HG03097 (cell line): ENCODE measurements around the gene NRP1.

ENCODE experiments used
- ATAC-seq: cut with Tn5 transposase; IDR thresholded peaks from one replicate; pipeline ENCODE4 v1.9.1; 2021; ENCODE audit not compliant: unreplicated experiment, low FRiP score

The NRP1 gene

GRCh38 chr10:33243703-33244102, 90.8 kb downstream of the NRP1 start:
- no peak for ATAC-seq

- ATAC-seq: no peak
Measured at GRCh38 chr10:33242931-33243330, 91.5 kb downstream of the NRP1 start.

DNA sequence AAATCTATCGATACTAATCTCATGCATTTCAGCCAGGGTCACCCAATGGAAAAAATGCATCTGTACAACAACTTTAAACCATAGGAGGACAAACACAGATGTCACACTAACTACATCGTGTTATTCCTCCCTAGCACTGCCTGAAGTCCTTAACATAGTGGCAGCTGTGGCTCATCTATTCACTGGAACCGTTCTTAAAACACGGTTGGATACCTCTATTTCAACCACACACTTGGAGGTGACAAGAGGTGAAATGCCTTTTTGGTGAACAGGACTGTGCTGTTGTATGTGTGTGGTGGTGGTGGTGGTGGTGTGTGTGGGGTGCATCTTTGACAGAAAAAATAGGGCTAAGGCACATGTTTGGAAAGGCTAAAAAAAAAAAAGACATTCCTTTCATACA, 93.1 kb downstream of the NRP1 start:
- ATAC-seq: no peak

- ATAC-seq: no peak
Measured at GRCh38 chr10:33240931-33241330, 93.5 kb downstream of the NRP1 start.

DNA sequence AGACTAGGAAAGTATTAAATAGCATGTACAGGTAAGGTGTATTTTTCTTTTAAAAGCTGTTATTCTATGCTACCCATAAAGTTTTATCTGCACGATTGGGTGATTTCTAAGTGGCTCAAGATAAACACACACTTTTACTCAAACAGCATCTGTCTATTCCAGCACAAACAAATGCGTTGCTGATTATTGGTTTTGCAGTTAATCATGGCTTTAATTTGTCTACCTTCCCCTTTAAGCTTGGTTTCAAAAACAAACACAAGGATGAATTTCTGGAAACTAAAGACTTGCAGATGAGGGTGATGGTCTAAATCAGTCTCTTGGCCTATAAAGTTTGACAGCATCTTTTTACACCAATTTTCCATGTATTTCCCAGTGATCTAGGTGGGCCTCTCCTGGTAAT, 94.2 kb downstream of the NRP1 start:
- no peak for ATAC-seq

- no peak for ATAC-seq
Measured at GRCh38 chr10:33239257-33239656, 95.2 kb downstream of the NRP1 start.

DNA sequence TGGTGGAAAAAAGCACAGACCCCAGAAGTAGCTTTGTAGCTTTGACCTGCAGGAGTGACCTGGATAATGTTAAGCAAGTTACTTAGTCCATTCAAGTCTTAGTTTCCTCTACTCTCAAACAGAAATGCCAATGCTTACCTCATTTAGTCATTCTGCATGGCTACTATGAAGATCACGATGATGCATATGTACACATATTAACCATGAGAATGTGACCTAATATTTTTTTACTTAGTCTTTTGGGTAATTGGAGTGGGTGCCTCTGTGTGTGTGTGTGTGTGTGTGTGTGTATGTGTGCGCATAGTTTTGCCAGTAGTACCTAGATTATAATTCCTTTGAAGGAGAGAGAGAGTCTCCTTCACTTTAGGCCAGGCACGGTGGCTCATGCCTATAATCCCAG, 95.8 kb downstream of the NRP1 start:
- no peak for ATAC-seq

- ATAC-seq: no peak
Measured at GRCh38 chr10:33237736-33238624, 96.5 kb downstream of the NRP1 start.

GRCh38 chr10:33236916-33237315, 97.6 kb downstream of the NRP1 start:
- no peak for ATAC-seq

DNA sequence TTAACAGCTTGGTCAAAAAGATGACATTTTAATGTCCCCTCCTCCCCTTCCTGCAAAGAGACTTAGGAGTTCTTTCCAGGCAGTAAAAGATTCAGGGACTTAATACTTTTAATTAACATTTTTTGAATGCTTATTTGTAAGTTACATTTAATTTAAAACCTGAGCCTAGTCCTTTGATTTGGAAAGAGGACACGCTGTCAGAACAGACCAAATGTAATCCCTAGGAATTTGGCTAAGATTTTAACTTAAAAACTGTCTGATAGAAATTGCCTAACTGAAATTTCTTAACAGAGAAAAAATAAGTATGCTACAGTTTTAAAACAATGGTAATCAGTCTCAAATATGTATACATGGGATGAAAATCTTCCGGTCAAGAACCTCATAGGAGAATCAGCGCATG, 98.5 kb downstream of the NRP1 start:
- ATAC-seq: no peak

DNA sequence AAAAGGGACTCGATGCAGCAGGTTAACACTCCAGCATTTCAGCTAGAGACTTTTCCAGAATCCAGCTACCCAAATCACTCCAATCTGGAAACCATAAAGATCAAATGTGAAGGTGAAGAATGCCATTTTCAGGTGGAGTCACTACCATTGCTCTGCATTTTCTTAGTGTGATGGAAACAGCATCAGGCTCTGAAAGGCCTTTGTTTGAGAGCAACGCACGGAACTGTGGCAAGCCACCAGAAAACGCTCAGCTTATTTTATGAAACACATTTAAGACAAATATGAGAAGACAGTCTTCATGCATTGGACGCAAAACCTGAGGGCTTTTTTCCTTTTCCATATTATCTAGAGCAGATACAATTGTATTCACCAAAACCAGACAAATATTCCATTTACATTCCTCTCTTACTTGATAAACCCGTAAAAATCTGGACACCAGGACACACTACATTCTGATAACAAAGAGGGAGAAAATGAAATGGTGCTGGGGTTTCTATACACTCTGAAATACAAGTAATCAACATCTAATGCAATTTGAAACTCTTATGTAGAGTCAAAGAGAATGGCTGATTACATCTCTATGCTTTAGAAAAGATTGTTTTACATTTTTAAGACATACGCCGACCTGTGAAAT, 99.1 kb downstream of the NRP1 start:
- ATAC-seq: no peak

- ATAC-seq: no peak
Measured at GRCh38 chr10:33234831-33235237, 99.6 kb downstream of the NRP1 start.

- ATAC-seq: no peak
Measured at GRCh38 chr10:33233635-33234034, 100.8 kb downstream of the NRP1 start.

GRCh38 chr10:33233221-33233620, 101.2 kb downstream of the NRP1 start:
- ATAC-seq: no peak

- ATAC-seq: no peak
Measured at GRCh38 chr10:33231621-33232350, 102.7 kb downstream of the NRP1 start.

GRCh38 chr10:33229949-33230267, 104.6 kb downstream of the NRP1 start:
- no peak for ATAC-seq

GRCh38 chr10:33229252-33229948, 105.1 kb downstream of the NRP1 start:
- no peak for ATAC-seq

DNA sequence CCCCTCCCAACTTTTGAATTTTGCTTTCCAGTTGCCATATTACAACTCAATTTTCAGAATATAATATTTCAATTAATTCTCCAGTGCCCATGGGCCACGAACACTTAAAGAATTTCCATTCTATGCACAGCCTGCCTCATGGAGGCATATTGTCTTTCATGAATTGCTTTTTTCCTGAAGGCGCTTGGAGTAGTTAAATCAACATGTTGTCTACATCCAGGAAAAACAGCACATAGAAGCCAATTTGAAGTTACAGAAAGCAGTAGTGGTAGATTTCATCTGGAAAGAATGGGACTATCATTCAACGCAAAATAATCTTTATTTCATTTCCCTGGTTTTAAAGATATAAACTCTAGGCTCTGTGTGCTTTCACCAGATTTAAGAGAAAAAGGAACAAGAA, 106.0 kb downstream of the NRP1 start:
- ATAC-seq: no peak

DNA sequence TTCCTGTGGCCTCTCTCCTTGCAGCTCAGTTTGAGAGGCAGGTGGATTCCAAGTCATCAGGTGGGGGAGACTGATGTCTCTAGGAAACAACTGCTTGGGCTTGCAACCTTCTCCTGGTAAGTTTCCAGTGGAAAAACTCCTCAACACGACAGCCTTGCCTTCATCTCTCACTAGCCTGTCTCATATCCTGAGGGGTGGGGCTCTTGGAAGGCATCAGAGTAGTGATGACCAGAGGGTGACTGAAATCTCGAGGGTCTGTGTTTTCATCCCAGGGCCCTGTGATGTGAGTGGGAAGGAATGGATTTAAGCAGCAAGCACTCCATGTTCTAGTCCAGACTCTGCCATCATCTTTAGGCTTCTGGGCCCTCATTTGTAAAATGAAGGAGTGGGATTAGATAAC, 107.0 kb downstream of the NRP1 start:
- no peak for ATAC-seq

GRCh38 chr10:33224251-33224965, 110.1 kb downstream of the NRP1 start:
- no peak for ATAC-seq
